Omental fat pad (tissue), 4 donors: Measurements from ENCODE around the gene PDE4A. TPM values are rescaled to one million over a fixed set of nuclear protein-coding genes. Genes with fewer than 3 reads are reported as not detected.

Experiments used
- ATAC-seq: fragments of 150-250 bp; one replicate; pipeline ENCODE4 v1.9.1; 2016; ENCODE audit warnings: mild to moderate bottlenecking, moderate library complexity; ENCODE audit not compliant: low FRiP score
- DNase-seq: peaks from one replicate; pipeline ENCODE4 v3.0.0-alpha.2; 2019; ENCODE audit warnings: low spot score
- total RNA-seq, 4 donors: library from RNA; depleted of rRNA; stranded (reverse); fragments of >200 nt; gene quantifications; one replicate each; pipeline ENCODE4 v1.1.0, GENCODE V29; 2016
- TF ChIP-seq, protein P1 (sequence below), 3 donors: fragments of 450-650 bp; IDR thresholded peaks; one replicate each; pipeline ENCODE4 v1.5.1; 2016 to 2017; ENCODE audit warnings: antibody characterized with exemption in 3 of 3, mild to moderate bottlenecking in 3 of 3, moderate library complexity in 2 of 3

Gene PDE4A
- total RNA-seq, 4 donors from 2014 or later: 9.8 to 30.3 (median 16.2) TPM

DNA sequence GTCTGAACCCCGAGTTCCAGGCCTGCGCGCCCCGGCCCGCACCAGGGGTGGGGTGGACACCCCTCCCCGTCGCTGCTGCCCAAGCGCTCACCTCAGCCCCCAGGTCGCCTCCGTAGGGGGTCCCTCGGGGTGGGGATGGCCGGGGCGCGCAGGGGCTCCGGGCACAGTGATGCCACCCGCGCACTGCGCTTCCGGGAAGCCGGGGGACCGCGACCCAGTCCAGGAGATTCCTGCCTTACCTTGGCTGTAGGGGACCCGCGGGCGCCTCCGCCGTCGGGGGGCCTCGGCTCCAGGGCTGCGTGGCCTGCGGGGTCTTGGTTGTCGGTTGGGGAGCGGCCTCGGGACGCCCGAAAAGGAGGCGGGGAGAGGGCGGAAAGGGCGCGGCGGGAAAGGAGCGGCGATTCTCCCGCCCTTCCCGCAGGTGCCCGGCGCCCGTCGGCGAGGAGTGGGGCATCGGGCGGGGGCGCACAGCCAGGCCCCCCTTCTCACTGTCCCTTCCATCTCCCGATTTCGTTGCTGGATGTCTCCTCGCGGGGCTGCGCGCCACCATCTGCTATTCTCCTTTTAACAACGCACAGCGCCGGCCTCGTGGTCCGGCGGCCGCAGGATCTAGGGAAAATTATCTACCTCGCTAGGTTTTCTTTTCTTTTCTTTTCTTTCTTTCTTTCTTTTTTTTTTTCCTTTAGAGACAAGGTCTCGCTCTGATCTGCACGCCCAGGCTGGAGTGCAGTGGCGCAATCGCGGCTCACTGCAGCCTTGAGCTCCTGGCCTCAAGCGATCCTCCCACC, 82.9 kb downstream of the PDE4A start, which contains the start of gene KEAP1:
Gene KEAP1, minus strand, starts transcription at position 355 of the 788 bp plus-strand sequence. CDS start 3,323 bp downstream, outside the sequence.
- DNase-seq: peak; percentile 31
- TF ChIP-seq, protein P1, sequence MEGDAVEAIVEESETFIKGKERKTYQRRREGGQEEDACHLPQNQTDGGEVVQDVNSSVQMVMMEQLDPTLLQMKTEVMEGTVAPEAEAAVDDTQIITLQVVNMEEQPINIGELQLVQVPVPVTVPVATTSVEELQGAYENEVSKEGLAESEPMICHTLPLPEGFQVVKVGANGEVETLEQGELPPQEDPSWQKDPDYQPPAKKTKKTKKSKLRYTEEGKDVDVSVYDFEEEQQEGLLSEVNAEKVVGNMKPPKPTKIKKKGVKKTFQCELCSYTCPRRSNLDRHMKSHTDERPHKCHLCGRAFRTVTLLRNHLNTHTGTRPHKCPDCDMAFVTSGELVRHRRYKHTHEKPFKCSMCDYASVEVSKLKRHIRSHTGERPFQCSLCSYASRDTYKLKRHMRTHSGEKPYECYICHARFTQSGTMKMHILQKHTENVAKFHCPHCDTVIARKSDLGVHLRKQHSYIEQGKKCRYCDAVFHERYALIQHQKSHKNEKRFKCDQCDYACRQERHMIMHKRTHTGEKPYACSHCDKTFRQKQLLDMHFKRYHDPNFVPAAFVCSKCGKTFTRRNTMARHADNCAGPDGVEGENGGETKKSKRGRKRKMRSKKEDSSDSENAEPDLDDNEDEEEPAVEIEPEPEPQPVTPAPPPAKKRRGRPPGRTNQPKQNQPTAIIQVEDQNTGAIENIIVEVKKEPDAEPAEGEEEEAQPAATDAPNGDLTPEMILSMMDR (IDR thresholded peaks at IDR 0.05): no peak
- ATAC-seq: peak; percentile 47

DNA sequence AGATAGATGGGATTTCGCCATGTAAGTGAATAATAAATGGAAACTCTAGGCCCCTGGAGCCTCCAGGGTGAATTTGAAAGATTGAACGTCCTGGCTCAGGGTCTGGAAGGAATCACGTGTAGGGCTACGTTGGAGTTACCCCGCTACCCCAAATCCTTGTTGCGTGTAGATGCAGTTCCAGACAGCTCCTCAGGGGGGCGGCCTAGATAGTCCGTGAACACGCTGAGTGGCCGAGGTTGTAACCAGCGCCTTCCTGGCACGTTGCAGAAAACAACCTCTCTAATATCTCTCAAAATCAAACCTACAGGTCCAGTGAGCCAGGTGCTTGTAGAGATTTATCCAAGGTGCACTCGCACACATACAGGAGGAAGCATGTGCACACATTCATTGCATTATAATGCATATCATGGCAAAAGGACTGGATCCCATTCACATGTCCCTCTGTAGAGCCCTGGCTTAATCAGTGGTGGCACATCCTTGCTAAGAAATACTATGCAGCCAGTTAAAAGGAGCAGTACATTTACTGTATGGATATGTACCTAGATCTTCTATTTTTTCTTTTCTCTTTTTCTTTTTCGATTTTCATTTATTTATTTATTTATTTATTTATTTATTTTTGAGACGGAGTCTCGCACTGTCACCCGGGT, 85.4 kb downstream of the PDE4A start:
- ATAC-seq (peak; percentile 53), DNase-seq (peak; percentile 76)
- TF ChIP-seq, protein P1 (IDR thresholded peaks at IDR 0.05): peak in 1 of 3 donors; percentile 17

DNA sequence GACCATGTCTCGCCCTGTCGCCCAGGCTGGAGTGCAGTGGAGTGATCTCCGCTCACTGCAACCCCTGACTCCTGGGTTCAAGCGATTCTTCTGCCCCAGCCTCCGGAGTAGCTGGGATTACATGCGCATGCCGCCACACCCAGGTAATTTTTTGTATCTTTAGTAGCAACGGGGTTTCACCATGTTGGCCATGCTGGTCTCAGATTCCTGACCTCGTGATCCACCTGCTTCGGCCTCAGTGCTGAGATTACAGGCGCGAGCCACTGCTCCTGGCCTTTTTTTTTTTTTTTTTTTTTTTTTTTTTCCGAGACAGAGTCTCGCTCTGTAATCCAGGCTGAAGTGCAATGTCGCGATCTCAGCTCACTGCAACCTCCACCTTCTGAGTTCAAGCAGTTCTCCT, 87.7 kb downstream of the PDE4A start:
- TF ChIP-seq, protein P1 (IDR thresholded peaks at IDR 0.05): no peak
- DNase-seq (no peak), ATAC-seq (no peak)

DNA sequence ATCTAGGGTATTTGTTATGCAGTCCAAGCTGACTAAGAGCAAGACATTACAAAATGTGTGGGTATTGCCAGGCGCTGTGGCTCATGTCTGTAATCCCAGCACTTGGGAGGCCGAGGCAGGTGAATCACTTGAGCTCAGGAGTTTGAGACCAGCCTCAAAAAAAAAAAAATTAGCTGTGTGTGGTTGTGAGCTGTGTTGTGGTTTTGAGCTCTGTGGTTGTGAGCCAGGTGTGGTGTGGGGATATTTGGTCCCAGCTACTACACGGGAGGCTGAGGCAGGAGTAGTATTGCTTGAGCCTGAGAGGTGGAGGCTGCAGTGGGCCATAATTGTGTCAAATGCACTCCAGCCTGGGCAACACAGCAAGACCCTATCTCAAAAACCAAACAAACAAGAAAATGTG, 88.4 kb downstream of the PDE4A start:
- no peak for DNase-seq
- ATAC-seq: no peak
- TF ChIP-seq, protein P1 (IDR thresholded peaks at IDR 0.05): no peak

DNA sequence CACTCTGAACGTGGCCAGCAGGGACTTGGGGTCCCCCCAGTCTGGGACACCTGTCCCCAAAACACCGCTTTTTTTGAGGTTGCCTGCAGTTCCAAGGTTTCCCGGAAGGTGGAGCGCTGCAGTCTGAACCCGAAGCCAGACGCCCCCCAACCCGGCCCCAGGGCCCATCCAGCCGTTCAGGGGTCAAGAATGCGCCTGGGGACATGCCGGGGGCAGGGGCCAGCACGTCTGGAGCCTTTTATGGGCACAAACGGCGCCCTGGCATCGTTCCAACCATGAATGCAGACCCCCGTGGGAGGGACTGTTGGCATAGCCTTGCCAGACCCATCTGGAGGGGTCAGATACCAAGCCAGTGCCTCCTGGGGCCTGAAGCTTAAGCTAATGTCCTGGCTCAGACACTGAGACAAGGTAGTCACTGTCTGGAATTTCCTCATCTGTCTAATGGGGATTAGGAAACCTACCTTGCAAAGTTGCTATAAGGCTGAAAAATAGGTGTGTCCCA, 90.0 kb downstream of the PDE4A start:
- ATAC-seq (no peak), DNase-seq (no peak)
- TF ChIP-seq, protein P1 (IDR thresholded peaks at IDR 0.05): no peak

DNA sequence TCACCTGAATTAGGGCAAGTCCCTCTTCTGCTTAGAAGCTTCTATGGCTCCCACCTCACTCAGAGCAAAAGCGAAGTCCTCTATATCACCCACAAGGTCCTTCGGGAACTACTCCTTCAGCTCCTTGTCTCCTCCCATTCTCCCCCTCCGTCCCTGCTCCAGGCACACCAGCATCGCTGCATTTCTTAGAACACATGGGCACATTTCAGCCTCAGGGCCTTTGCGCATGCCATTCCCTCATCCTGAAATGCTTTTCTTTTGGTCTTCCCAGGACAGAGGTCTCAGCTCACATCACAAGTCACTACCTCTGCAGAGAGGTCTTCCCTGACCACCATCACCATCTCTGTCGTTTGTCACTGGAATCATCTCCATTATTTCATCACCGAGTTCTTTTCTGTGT, 92.9 kb downstream of the PDE4A start:
- TF ChIP-seq, protein P1 (IDR thresholded peaks at IDR 0.05): no peak
- ATAC-seq (no peak), DNase-seq (no peak)
